IPS DF 6.9 (cell line): Measurements from ENCODE around the gene SLC38A9.
A peak's percentile ranks its signal among the peaks of the same experiment; 100 is the strongest.

Experiments
- DNase-seq: peaks from one replicate; pipeline ENCODE4 v3.0.0-alpha.2; 2013; ENCODE audit warnings: low read depth, low spot score
- H3K27ac ChIP-seq: one replicate; pipeline ENCODE4 v1.5.1; 2013; ENCODE audit warnings: low read length, control low read depth
- H3K27me3 ChIP-seq: 2 replicates; pipeline ENCODE4 v1.6.1; 2013; ENCODE audit warnings: mild to moderate bottlenecking, low read length; ENCODE audit not compliant: control insufficient read depth, insufficient read depth
- H3K36me3 ChIP-seq: 2 replicates; pipeline ENCODE4 v1.6.1; 2013; ENCODE audit warnings: low read length; ENCODE audit not compliant: control insufficient read depth, insufficient read depth
- H3K4me1 ChIP-seq: 2 replicates; pipeline ENCODE4 v1.6.1; 2013; ENCODE audit warnings: low read length; ENCODE audit not compliant: control insufficient read depth, insufficient read depth
- H3K4me3 ChIP-seq: 2 replicates; pipeline ENCODE4 v1.5.1; 2013; ENCODE audit warnings: mild to moderate bottlenecking, low read length
- H3K9me3 ChIP-seq: 2 replicates; pipeline ENCODE4 v1.6.1; 2013; ENCODE audit warnings: low read length, inconsistent platforms; ENCODE audit not compliant: control insufficient read depth, insufficient read depth
- WGBS: extraction: QIAGEN DNeasy Blood & Tissue Kit; methylation state at CpG from one replicate; pipeline ENCODE4 v1.1.7; 2013; ENCODE audit warnings: mixed read lengths, missing lambda C conversion rate; ENCODE audit not compliant: insufficient read length, insufficient coverage; 5-methylcytosine and 5-hydroxymethylcytosine counted together

Gene SLC38A9

GRCh38 chr5:55633574-55634208 lies 78.4 kb downstream of the SLC38A9 start:
- WGBS: no CpG with 5 or more reads among the region's 4 CpGs
- Histone ChIP-seq H3K4me3 (no peak overlapping the region), H3K27ac (no peak overlapping the region), H3K36me3 (no peaks in the 10 kb centered on the region), H3K27me3 (no peaks in the 10 kb centered on the region), H3K4me1 (no peaks in the 10 kb centered on the region; the same call in 1 of the 2 replicates), H3K9me3 (no peaks in the 10 kb centered on the region)
- DNase-seq: no peak

GRCh38 chr5:55629815-55630214 lies 82.3 kb downstream of the SLC38A9 start:
- Histone ChIP-seq H3K27ac (no peak overlapping the region), H3K4me3 (no peak overlapping the region), H3K36me3 (no peaks in the 10 kb centered on the region), H3K9me3 (no peaks in the 10 kb centered on the region), H3K4me1 (no peaks in the 10 kb centered on the region; the same call in 1 of the 2 replicates), H3K27me3 (no peaks in the 10 kb centered on the region)
- DNase-seq: no peak
- no CpG with 5 or more reads among the region's 5 CpGs for WGBS

GRCh38 chr5:55626790-55627189 lies 85.3 kb downstream of the SLC38A9 start:
- H3K9me3 ChIP-seq: no peaks in the 10 kb centered on the region
- no CpG with 5 or more reads among the region's 3 CpGs for WGBS
- no peaks in the 10 kb centered on the region for H3K36me3 ChIP-seq
- no peaks in the 10 kb centered on the region for H3K27me3 ChIP-seq
- no peak overlapping the region for H3K27ac ChIP-seq
- no peaks in the 10 kb centered on the region; the same call in 1 of the 2 replicates for H3K4me1 ChIP-seq
- no peak for DNase-seq
- no peak overlapping the region for H3K4me3 ChIP-seq

- H3K4me3 ChIP-seq: no peak overlapping the region
- no peak for DNase-seq
- no peaks in the 10 kb centered on the region; the same call in 1 of the 2 replicates for H3K4me1 ChIP-seq
- H3K27ac ChIP-seq: no peak overlapping the region
- H3K9me3 ChIP-seq: no peaks in the 10 kb centered on the region
- no peaks in the 10 kb centered on the region for H3K27me3 ChIP-seq
- H3K36me3 ChIP-seq: no peaks in the 10 kb centered on the region
Measured at GRCh38 chr5:55625913-55626312, 86.2 kb downstream of the SLC38A9 start.

GRCh38 chr5:55625589-55625909 lies 86.6 kb downstream of the SLC38A9 start:
- DNase-seq: peak; percentile 22

GRCh38 chr5:55624841-55625588 lies 87.1 kb downstream of the SLC38A9 start:
- H3K9me3 ChIP-seq: no peaks in the 10 kb centered on the region
- H3K27ac ChIP-seq: no peak overlapping the region
- no peak overlapping the region for H3K4me3 ChIP-seq
- H3K36me3 ChIP-seq: no peaks in the 10 kb centered on the region; the same call in 1 of the 2 replicates
- DNase-seq: no peak
- no peaks in the 10 kb centered on the region for H3K27me3 ChIP-seq
- H3K4me1 ChIP-seq: no peaks in the 10 kb centered on the region; the same call in 1 of the 2 replicates
- no CpG with 5 or more reads among the region's 8 CpGs for WGBS

More at GRCh38 chr5:55625589-55625909, 86.6 kb downstream of the SLC38A9 start:
- Histone ChIP-seq H3K4me1 (no peaks in the 10 kb centered on the region; the same call in 1 of the 2 replicates), H3K9me3 (no peaks in the 10 kb centered on the region), H3K27ac (no peak overlapping the region), H3K4me3 (no peak overlapping the region), H3K27me3 (no peaks in the 10 kb centered on the region), H3K36me3 (no peaks in the 10 kb centered on the region; the same call in 1 of the 2 replicates)
- no CpG with 5 or more reads among the region's 4 CpGs for WGBS

- no peak overlapping the region for H3K27ac ChIP-seq
- no peaks in the 10 kb centered on the region for H3K9me3 ChIP-seq
- no CpG with 5 or more reads among the region's 1 CpG for WGBS
- no peak overlapping the region for H3K4me3 ChIP-seq
- no peaks in the 10 kb centered on the region; the same call in 1 of the 2 replicates for H3K4me1 ChIP-seq
- no peak for DNase-seq
- H3K36me3 ChIP-seq: no peaks in the 10 kb centered on the region; the same call in 1 of the 2 replicates
- no peaks in the 10 kb centered on the region for H3K27me3 ChIP-seq
Measured at GRCh38 chr5:55623789-55624188, 88.3 kb downstream of the SLC38A9 start.

GRCh38 chr5:55622460-55622859 lies 89.7 kb downstream of the SLC38A9 start:
- no peaks in the 10 kb centered on the region for H3K9me3 ChIP-seq
- H3K4me3 ChIP-seq: no peak overlapping the region
- H3K36me3 ChIP-seq: no peaks in the 10 kb centered on the region; the same call in 1 of the 2 replicates
- no CpG with 5 or more reads among the region's 2 CpGs for WGBS
- no peaks in the 10 kb centered on the region for H3K27me3 ChIP-seq
- no peak overlapping the region for H3K27ac ChIP-seq
- DNase-seq: no peak
- no peaks in the 10 kb centered on the region; the same call in 1 of the 2 replicates for H3K4me1 ChIP-seq

- Histone ChIP-seq H3K4me1 (no peaks in the 10 kb centered on the region), H3K9me3 (no peaks in the 10 kb centered on the region), H3K4me3 (no peak overlapping the region), H3K27ac (no peak overlapping the region), H3K27me3 (no peaks in the 10 kb centered on the region), H3K36me3 (no peaks in the 10 kb centered on the region; the same call in 1 of the 2 replicates)
- DNase-seq: no peak
- no CpG with 5 or more reads among the region's 3 CpGs for WGBS
Measured at GRCh38 chr5:55621229-55621628, 90.9 kb downstream of the SLC38A9 start.

GRCh38 chr5:55620766-55621160 lies 91.4 kb downstream of the SLC38A9 start:
- Histone ChIP-seq H3K36me3 (no peaks in the 10 kb centered on the region; the same call in 1 of the 2 replicates), H3K9me3 (no peaks in the 10 kb centered on the region), H3K27ac (no peak overlapping the region), H3K4me3 (no peak overlapping the region), H3K4me1 (no peaks in the 10 kb centered on the region), H3K27me3 (no peaks in the 10 kb centered on the region)
- no peak for DNase-seq
- WGBS: no CpG with 5 or more reads among the region's 4 CpGs
